GM18508 (cell line): ENCODE measurements around the gene C1orf35.

Experiments
- ATAC-seq: cut with Tn5 transposase; IDR thresholded peaks from one replicate; pipeline ENCODE4 v1.9.1; 2021; ENCODE audit warnings: moderate number of reproducible peaks; ENCODE audit not compliant: insufficient read depth, unreplicated experiment

Gene C1orf35

GRCh38 chr1:228068359-228068758 lies 34.8 kb downstream of the C1orf35 start:
- ATAC-seq: no peak

- ATAC-seq: no peak
Measured at GRCh38 chr1:228066891-228067654, 36.1 kb downstream of the C1orf35 start.

- no peak for ATAC-seq
Measured at GRCh38 chr1:228066416-228066815, 36.7 kb downstream of the C1orf35 start.

- ATAC-seq: no peak
Measured at GRCh38 chr1:228065543-228066347, 37.4 kb downstream of the C1orf35 start.

- ATAC-seq: no peak
Measured at GRCh38 chr1:228064741-228065542, 38.2 kb downstream of the C1orf35 start.

GRCh38 chr1:228064296-228064695 lies 38.8 kb downstream of the C1orf35 start:
- ATAC-seq: no peak

GRCh38 chr1:228063251-228064191 lies 39.6 kb downstream of the C1orf35 start:
- no peak for ATAC-seq

- no peak for ATAC-seq
Measured at GRCh38 chr1:228062812-228063211, 40.3 kb downstream of the C1orf35 start.

GRCh38 chr1:228062085-228062791 lies 40.9 kb downstream of the C1orf35 start:
- no peak for ATAC-seq

GRCh38 chr1:228061411-228062084 lies 41.6 kb downstream of the C1orf35 start:
- no peak for ATAC-seq

- no peak for ATAC-seq
Measured at GRCh38 chr1:228060458-228061190, 42.5 kb downstream of the C1orf35 start.

GRCh38 chr1:228059634-228060457 lies 43.3 kb downstream of the C1orf35 start:
- ATAC-seq: no peak

- ATAC-seq: no peak
Measured at GRCh38 chr1:228058949-228059633, 44.0 kb downstream of the C1orf35 start.

- no peak for ATAC-seq
Measured at GRCh38 chr1:228058172-228058948, 44.8 kb downstream of the C1orf35 start.
